GM19238 (cell line): ENCODE results near the gene SCMH1.
"Not testable (repeated sequence)": the region's sequence is repeated elsewhere in the genome, so short reads cannot be mapped to it uniquely, and the experiment has no call there.

Experiments
- DNase-seq: peaks from one replicate; pipeline ENCODE4 v3.0.0; 2011; ENCODE audit warnings: low spot score; ENCODE audit not compliant: insufficient read length

SCMH1 gene

DNA sequence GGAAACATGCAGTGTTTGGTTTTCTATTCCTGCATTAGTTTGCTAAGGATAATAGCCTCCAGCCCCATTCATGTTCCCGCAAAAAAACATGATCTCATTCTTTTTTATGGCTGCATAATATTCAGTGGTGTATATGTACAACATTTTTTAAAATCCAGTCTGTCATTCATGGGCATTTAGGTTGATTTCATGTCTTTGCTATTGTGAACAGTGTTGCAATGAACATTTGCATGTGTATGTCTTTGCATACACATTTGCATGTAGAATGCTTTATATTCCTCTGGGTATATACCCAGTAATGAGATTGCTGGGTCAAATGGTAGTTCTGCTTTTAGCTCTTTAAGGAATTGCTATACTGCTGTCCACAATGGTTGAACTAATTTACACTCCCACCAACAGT is 9.0 kb upstream of the SCMH1 start:
- not testable (repeated sequence) for DNase-seq

GRCh38 chr1:41249319-41249718 is 7.2 kb upstream of the SCMH1 start:
- no peak for DNase-seq

DNA sequence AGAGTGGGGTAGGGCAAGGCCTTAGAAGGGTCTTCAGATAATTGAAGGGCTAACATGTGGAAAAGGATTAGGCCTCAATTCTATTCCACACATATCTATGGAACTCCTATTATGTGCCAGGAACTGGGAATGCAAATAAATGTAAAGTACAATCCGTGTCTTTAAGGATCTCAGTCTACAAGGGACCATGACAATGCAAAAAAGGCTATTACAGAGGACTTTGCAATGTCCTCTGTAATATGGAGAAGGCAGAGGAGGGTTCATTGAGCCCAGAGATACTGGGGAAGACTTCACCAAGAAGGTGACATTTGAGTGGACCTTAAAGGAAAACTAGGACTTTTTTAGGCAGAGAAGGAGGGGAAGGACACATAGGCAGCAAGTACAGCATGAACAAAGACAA is 4.5 kb upstream of the SCMH1 start:
- no peak for DNase-seq

GRCh38 chr1:41245659-41246058 is 3.6 kb upstream of the SCMH1 start:
- no peak for DNase-seq

GRCh38 chr1:41243079-41243385 is 926 bp upstream of the SCMH1 start:
- no peak for DNase-seq

- DNase-seq = no peak
Observed at GRCh38 chr1:41242342-41243078, 404 bp upstream of the SCMH1 start.

DNA sequence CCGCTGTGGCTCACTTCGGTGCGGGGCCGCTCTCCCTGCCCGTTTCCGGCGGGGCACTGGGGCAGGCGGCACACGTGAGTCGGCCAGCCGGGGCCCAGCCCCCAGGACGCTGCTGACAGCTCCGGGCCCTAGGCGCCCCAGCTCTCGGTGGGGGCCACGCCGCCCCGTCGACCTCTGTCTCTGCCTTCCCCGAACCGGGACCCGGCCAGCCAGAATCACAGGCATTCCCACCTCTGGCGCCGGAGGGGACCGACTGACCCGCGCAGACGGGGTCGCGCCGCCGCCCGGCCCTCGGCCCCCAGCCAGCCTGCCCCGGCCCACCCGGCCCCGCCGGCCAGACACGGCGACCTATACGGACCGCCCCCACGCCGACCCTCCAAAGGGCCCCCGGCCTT is 755 bp downstream of the SCMH1 start:
- peak; percentile 72 for DNase-seq

DNA sequence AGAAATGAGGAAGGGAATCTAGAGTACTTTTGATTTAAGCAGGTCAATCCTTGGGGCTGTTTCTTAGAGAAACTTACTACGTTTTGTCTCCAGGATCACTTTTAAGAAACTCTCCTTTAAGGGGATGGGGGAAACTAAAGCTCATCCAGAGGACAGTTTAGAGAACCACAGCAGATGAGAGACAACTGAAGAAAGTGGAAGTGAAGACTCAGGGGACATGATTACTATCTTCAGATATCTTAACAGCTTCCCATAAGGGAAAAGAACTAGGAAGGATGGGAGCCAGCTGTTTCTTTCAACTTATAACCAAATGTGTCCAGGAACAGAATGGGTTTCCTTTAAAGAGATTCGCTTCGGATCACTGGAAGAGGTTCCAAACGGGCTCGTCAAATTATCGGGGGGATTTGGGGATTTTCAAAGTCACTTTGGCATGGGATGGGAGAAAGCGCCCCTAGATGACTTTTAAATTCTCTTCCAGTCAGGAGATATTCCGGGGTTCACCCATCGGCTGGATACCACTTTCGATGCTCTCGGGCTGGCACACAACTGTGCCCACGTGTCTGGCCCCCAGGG is 1.2 kb downstream of the SCMH1 start:
- no peak for DNase-seq

- DNase-seq = no peak
Observed at GRCh38 chr1:41239988-41240610, 2.0 kb downstream of the SCMH1 start.

GRCh38 chr1:41238311-41238988 is 3.7 kb downstream of the SCMH1 start:
- DNase-seq = no peak

DNA sequence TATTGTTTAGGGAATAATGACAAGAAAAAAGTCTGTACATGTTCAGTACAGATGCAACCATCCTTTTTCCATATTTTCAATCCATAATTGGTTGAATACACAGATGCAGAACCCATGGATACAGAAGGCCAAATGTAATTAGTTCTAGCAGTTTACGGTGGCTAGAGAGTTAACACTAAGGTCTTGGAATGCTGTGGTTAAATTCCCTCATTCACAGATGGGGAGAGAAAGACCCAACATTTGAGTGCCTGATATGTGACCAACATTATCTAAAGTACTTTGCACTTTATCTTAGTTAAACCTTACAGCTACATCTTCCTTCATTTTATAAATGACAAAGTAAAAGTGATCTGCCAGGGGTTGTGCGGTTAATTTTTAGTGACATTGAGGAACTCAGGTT is 5.3 kb downstream of the SCMH1 start:
- DNase-seq = no peak

DNA sequence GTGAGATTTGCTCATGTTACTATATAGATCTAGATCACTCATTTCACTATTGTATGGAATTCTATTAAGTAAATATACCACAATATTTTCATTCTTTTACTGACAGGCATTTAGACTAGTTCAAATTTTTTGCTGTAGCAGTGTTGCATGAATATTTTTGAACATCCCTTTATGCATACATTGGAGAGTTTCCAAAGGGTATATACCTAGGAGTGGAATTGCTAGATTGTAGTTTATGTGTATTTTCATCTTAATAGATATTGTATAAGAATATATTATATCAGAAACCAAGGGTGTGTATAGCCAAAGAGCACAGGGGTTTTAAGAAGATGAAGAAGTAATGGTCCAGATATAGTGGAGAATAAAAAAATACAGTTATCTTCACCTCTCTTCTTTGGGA is 6.2 kb downstream of the SCMH1 start:
- DNase-seq = no peak

DNA sequence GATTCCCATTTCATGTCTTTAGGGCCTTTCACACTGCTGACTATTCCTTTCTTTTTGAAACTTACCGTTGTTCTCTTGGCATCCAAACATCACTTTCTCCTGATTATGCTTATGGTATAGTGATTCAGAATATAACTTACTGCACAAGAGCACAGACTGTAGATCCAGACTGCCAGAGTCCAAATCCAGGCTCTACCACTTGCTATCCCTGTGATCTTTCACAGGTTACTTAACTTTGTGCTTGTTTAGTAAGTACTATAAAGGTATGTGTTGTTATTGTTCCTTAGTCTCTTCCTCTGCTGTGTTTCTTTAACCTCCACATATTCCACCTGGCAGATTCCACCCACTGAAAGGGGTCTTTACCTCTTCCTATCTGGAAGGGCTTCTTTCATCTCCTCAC is 8.4 kb downstream of the SCMH1 start:
- DNase-seq = no peak

- no peak for DNase-seq
Observed at GRCh38 chr1:41232305-41232704, 9.8 kb downstream of the SCMH1 start.

DNA sequence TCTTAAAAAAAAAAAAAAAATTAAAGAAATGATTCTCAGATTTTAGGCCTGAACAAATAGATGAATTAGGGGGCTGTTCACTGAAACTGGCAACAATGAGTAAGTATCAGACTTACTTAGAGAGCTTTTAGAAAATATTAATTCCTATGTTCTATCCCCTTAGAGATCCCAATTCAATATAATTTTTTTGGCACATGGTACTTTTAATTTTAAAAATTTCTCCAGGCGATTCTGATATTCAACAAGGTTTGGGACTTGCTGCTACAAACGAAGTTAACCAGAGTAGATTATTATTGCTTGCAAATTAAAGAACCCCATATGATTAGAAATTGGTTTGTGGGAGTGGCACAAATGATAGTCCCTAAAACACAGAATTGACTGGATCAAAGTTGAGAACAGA is 11.4 kb downstream of the SCMH1 start:
- no peak for DNase-seq

GRCh38 chr1:41229219-41229618 is 12.9 kb downstream of the SCMH1 start:
- not testable (repeated sequence) for DNase-seq

- no peak for DNase-seq
Observed at GRCh38 chr1:41226815-41227434, 15.2 kb downstream of the SCMH1 start.

GRCh38 chr1:41225495-41225894 is 16.6 kb downstream of the SCMH1 start:
- DNase-seq = no peak

DNA sequence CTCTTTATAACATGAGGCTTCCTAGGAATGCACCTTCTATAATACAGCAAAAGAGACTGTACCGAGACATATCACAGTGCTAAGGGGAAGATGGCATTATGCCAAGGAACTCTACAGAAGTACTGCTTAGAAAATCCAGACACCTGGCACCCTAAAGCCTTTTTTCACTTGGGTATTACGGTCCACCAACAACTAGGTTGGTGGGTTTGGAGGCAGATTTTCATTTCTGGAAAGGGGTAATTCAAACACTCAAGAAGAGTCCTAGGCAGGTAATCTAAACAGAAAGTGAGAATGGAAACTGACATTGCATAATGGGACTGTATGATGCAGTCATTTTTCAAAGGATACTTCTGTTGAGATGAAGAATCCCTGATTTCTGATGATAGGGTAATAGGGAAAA is 19.6 kb downstream of the SCMH1 start:
- no peak for DNase-seq

- no peak for DNase-seq
Observed at GRCh38 chr1:41221995-41222394, 20.1 kb downstream of the SCMH1 start.

- DNase-seq = no peak
Observed at GRCh38 chr1:41218152-41218551, 24.0 kb downstream of the SCMH1 start.

DNA sequence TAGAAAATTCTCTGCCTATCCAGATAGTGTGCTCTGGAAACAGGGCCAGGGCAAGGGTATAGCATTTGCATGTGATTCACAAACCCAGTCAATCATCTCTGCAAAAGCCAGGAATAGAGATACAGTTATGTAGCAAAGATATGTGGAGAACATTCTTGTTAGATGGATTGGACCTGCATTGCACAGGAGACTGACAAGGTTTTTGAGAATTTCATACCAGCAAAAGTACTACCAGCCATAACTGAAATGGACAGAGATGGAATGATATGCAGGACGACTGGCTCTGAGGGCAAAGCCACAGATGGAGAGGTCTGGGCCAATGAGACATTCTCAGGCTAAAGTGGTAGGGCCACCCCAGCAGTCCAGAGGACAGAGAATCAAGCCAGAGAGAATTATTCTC is 24.7 kb downstream of the SCMH1 start:
- DNase-seq = no peak
